ENCODE measurements around the gene TLE3. TPM values are rescaled to one million over a fixed set of nuclear protein-coding genes. Genes with fewer than 3 reads are reported as not detected.

Gene TLE3
- polyA plus RNA-seq, 2 of the 4 experiments (the other 2 are of a cell fraction) = 4.6 to 5.3 TPM

DNA sequence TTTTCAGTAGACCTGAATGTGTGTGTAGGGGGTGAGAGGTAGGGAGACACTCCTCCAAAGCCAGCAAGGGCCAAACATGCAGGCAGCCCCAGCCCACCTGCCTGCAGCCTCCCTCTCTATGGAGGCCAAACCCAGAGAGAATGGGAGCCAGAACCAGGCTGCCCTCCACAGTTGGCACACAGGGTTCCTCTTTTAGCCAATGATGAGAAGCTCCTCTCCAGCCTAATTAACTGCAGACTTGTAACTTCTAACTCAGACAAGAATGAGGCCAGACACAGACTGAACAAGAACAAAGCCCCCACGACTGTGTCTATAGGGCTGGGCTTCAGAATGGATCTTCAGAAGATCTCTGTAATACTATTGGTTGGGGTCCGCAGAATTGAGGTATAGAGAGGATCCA lies 12.3 kb upstream of the TLE3 start:
- no peak for FAIRE-seq

DNA sequence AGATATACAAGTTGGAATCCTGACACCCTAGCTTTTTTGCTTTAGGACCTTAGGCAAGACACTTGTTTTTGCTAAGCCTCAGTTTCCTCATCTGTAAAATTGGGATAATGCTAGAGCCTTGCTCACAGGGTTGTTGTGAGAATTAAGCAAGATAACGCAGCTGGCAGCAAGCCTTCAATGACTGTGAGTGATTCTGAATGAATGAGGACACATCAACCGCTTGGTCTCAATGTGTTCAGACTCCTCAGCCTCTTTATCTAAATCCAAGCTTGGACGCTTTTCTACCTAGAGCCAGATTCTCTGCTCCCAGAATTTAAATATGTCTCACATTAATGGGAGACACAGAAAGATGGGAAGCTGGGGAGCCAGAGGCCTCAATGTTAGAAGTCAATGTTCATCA lies 11.8 kb upstream of the TLE3 start:
- TF ChIP-seq ESRRA (IDR thresholded peaks at IDR 0.05; ENCODE audit: borderline replicate concordance, low read length) = no peak
- TF ChIP-seq RNF2 (IDR thresholded peaks at IDR 0.05; ENCODE audit: borderline replicate concordance, low read depth) = no peak
- TF ChIP-seq E2F6 (IDR thresholded peaks at IDR 0.05; ENCODE audit: borderline replicate concordance, low read depth) = no peak
- TF ChIP-seq, protein P1, sequence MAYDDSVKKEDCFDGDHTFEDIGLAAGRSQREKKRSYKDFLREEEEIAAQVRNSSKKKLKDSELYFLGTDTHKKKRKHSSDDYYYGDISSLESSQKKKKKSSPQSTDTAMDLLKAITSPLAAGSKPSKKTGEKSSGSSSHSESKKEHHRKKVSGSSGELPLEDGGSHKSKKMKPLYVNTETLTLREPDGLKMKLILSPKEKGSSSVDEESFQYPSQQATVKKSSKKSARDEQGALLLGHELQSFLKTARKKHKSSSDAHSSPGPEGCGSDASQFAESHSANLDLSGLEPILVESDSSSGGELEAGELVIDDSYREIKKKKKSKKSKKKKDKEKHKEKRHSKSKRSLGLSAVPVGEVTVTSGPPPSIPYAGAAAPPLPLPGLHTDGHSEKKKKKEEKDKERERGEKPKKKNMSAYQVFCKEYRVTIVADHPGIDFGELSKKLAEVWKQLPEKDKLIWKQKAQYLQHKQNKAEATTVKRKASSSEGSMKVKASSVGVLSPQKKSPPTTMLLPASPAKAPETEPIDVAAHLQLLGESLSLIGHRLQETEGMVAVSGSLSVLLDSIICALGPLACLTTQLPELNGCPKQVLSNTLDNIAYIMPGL (CRISPR knock-in tag; IDR thresholded peaks at IDR 0.05; ENCODE audit: borderline replicate concordance) = no peak
- TF ChIP-seq, protein P2, sequence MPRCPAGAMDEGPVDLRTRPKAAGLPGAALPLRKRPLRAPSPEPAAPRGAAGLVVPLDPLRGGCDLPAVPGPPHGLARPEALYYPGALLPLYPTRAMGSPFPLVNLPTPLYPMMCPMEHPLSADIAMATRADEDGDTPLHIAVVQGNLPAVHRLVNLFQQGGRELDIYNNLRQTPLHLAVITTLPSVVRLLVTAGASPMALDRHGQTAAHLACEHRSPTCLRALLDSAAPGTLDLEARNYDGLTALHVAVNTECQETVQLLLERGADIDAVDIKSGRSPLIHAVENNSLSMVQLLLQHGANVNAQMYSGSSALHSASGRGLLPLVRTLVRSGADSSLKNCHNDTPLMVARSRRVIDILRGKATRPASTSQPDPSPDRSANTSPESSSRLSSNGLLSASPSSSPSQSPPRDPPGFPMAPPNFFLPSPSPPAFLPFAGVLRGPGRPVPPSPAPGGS (IDR thresholded peaks at IDR 0.05) = no peak
- TF ChIP-seq RAD21 (conservative IDR thresholded peaks at IDR 0.05 in 1 of 2, IDR thresholded peaks at IDR 0.05 in 1 of 2) = no peak
- TF ChIP-seq RARB (CRISPR knock-in tag; IDR thresholded peaks at IDR 0.05) = no peak
- TF ChIP-seq POLR2A (IDR thresholded peaks at IDR 0.05; ENCODE audit: low read length) = no peak
- TF ChIP-seq ZC3H11A (IDR thresholded peaks at IDR 0.05) = no peak
- Histone ChIP-seq H3K4me3 (no peak overlapping the region), H3K4me2 (no peak overlapping the region), H3K27ac (no peak overlapping the region), H3K9me3 (no peaks in the 10 kb centered on the region), H3K4me1 (peaks cover 8% of the 10 kb centered on the region)
- DNase-seq (ENCODE audit: low read depth in 1 of 2, low spot score in 1 of 2) (no peak), FAIRE-seq (no peak), ATAC-seq (no peak)
- WGBS (ENCODE audit: missing lambda C conversion rate) = 87% methylated on average over 3 of the region's 3 CpGs
- POLR2A ChIA-PET = interaction anchor here (0.6 to 0.9 kb wide), 2 partner anchors 10 to 517 kb away, joined by 3 read pairs; no protein-coding TSS in a partner anchor
- CTCF ChIA-PET = interaction anchor here (0.7 to 2.2 kb wide), 3 partner anchors 9 to 24 kb away, joined by 3 to 7 read pairs (median 7); partner anchors contain the start of gene TLE3

More for the DNA sequence above, 12.3 kb upstream of the TLE3 start:
- DNase-seq (ENCODE audit: low read depth in 1 of 2, low spot score in 1 of 2) = no peak
- no peaks in the 10 kb centered on the region for H3K9me3 ChIP-seq
- 87% methylated on average over 2 of the region's 2 CpGs for WGBS (ENCODE audit: missing lambda C conversion rate)
- H3K4me3 ChIP-seq = no peak overlapping the region
- no peak overlapping the region for H3K4me2 ChIP-seq
- ChIA-PET CTCF (interaction anchor here (1.3 to 2.2 kb wide), 3 partner anchors 10 to 12 kb away, joined by 3 to 7 read pairs (median 7); partner anchors contain the start of gene TLE3), POLR2A (interaction anchor here (0.6 to 0.9 kb wide), 2 partner anchors 10 to 517 kb away, joined by 3 read pairs; no protein-coding TSS in a partner anchor)
- H3K27ac ChIP-seq = no peak overlapping the region
- TF ChIP-seq POLR2AphosphoS2 (conservative IDR thresholded peaks at IDR 0.05; ENCODE audit: low read length) (no peak), EHMT2 (IDR thresholded peaks at IDR 0.05; ENCODE audit: low read depth) (no peak)
- ATAC-seq = no peak
- H3K4me1 ChIP-seq = peaks cover 8% of the 10 kb centered on the region

DNA sequence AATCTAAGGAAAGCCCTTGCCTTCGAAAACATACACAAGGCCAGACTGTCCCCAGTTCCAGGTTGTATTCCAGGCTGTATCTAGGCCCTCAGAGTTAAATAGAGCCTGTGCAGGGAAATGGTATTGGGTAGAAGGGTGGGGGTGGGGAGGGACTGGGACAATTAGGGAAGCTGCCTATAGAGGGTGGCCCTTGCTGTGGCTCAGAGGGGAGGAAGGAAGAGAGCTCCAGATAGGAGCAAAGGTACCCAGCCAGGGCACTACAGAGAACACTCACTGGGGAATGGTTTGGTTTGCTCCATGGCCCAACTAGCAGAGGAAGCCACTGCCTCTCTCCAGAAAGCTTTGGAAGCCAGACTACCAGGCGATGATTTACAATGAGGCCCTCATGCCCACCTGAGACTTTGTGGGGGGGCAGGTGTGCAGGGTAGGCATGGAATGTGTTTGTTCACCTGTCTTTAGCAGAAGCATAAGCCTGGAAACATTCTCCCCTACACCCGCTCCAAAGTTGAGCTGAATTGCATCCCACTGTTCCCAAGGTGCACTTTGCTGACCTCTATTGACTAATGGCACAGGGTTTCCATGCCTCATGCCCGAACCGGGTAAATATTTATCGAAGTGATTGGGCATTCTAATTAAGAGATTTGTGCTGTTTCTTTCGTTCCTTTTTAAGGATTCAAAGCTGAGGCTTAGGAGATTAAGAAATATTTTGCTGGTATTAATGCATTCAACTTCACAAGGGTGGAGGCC lies 6.3 kb upstream of the TLE3 start:
- no peak for DNase-seq (ENCODE audit: low read depth in 1 of 2, low spot score in 1 of 2)
- no peak for FAIRE-seq
- Histone ChIP-seq H3K9me3 (no peaks in the 10 kb centered on the region), H3K4me3 (no peak overlapping the region), H3K4me1 (peaks cover 26% of the 10 kb centered on the region), H3K4me2 (no peak overlapping the region), H3K27ac (no peak overlapping the region)
- ChIA-PET CTCF (interaction anchor here (0.6 to 8.6 kb wide), 7 partner anchors 9 to 628 kb away, joined by 3 to 59 read pairs (median 10); no protein-coding TSS in a partner anchor), POLR2A (no interaction called here)
- 76% methylated on average over 7 of the region's 7 CpGs for WGBS (ENCODE audit: missing lambda C conversion rate)
- ATAC-seq = no peak
- TF ChIP-seq POLR2A (IDR thresholded peaks at IDR 0.05; ENCODE audit: low read length) (no peak), HOXB5 (CRISPR knock-in tag; IDR thresholded peaks at IDR 0.05) (no peak), BHLHE40 (IDR thresholded peaks at IDR 0.05; ENCODE audit: low read depth, low read length) (no peak), KDM1A (IDR thresholded peaks at IDR 0.05; ENCODE audit: low read depth) (no peak), CBX2 (IDR thresholded peaks at IDR 0.05; ENCODE audit: borderline replicate concordance, low read depth) (no peak), ESRRA (IDR thresholded peaks at IDR 0.05; ENCODE audit: borderline replicate concordance, low read length) (no peak), HDAC2 (IDR thresholded peaks at IDR 0.05) (no peak), MAZ (IDR thresholded peaks at IDR 0.05; ENCODE audit: borderline replicate concordance, low read depth, low read length) (no peak), E2F6 (IDR thresholded peaks at IDR 0.05; ENCODE audit: borderline replicate concordance, low read depth) (no peak), SMC3 (IDR thresholded peaks at IDR 0.05) (no peak), JUN (IDR thresholded peaks at IDR 0.05) (no peak), MAX (IDR thresholded peaks at IDR 0.05) (no peak)
- TF ChIP-seq, protein P2 (IDR thresholded peaks at IDR 0.05) = no peak
- TF ChIP-seq, protein P3, sequence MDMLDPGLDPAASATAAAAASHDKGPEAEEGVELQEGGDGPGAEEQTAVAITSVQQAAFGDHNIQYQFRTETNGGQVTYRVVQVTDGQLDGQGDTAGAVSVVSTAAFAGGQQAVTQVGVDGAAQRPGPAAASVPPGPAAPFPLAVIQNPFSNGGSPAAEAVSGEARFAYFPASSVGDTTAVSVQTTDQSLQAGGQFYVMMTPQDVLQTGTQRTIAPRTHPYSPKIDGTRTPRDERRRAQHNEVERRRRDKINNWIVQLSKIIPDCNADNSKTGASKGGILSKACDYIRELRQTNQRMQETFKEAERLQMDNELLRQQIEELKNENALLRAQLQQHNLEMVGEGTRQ (IDR thresholded peaks at IDR 0.05) = no peak

All from A549 (cell line).